GM19463 (cell line): ENCODE results near the gene TNFRSF14.
"Not testable (repeated sequence)": the region's sequence is repeated elsewhere in the genome, so short reads cannot be mapped to it uniquely, and the experiment has no call there.

Source experiments
- ATAC-seq: cut with Tn5 transposase; IDR thresholded peaks from one replicate; pipeline ENCODE4 v1.9.1; 2021; ENCODE audit warnings: mild to moderate bottlenecking, moderate library complexity; ENCODE audit not compliant: unreplicated experiment

TNFRSF14 gene

DNA sequence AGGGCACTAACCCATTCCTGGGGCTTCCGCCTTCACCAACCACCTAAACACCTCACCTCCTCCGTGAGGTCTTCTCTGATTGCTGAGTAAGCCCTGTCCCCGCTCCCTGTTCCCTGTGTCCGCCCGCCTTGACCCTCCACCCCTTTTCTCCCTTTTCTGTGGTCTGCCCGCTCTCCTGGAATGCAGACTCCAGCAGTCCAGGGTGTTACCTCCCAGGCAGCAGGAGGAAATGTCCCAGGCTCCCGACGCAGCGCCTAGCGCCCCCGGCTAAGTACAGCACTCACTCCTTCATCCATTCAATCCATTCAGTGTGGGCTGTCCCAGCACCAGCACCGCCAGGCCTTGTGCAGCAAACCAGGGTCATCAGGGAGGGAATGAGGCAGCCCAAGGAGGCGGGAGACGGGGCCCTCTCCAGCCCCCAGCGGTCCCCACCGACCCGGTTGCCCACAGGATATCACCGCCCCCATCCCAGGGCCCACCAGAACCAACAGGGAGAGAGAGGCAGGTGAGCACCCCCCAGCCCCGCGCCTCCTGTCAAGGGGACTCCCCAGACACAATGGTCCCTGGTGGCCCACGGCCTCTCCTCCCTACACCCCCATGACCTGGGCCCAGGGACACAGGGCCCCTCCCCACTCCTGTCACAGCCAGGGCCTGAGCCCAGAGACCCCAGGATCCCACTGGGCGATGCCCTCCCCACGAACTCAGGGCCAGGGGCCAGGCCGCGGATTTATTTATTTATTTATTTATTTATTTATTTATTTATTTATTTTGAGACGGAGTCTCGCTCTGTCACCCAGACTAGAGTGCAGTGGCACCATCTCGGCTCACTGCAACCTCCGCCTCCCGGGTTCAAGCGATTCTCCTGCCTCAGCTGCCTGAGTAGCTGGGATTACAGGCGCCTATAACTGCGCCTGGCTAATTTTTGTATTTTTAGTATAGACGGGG is 10.2 kb downstream of the TNFRSF14 start:
- no peak for ATAC-seq

DNA sequence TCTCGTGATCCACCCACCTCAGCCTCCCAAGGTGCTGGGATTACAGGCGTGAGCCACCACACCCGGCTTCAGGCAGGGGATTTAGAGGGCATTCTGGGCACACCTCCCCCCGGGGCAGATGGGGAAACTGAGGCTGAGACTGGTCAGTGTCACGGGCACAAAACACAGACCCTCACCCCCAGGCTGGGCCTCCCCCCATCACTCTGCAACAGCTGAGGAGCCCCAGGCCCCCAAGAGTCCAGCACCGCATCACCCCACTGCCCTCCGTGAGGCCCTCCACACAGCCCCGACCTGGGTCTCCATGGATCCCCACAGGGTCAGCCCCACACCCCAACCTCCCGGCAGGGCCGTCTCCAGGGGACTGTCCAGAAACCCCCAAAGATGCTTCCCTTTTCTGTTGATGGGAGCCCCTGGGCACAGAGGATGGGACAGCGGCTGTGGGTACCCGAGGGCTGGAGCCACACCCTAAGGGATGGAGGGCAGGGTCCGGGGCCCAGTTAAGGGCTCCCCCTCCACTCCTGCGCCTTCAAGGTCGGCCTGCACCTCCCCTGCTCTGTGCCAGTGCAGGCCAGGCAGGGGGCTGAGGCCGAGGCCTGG is 11.0 kb downstream of the TNFRSF14 start:
- ATAC-seq, result no peak

DNA sequence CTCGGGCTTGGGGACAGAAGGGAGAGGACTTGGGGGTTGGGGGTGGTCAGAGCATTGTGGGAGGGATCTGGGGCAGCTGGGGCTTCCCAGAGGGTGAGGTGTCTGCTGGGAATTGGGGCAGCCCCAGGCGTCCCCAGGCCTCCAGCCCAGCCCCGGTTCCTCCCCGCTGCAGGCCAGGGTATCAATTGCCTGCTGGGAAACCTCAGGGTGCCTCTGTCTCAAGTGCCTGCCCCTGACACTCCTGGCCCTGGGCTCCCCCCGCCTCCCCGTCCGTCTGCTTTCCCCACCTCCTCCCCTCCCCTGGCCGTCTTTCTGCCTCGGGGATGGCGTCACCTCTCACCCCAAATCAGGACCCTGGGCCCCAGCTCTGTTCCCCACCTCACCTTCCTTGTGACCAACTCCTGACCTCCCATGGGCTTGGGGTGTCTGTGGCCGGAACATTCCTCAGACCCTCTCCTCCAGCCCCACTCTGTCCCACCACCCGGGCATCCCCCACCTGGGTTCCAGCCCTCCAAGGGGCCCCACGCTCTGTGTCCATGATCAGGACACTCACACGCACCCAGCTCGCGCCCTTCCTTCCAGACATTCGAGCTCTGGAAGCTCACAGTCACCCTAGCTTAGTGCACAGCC is 12.1 kb downstream of the TNFRSF14 start:
- ATAC-seq, result not testable (repeated sequence)

DNA sequence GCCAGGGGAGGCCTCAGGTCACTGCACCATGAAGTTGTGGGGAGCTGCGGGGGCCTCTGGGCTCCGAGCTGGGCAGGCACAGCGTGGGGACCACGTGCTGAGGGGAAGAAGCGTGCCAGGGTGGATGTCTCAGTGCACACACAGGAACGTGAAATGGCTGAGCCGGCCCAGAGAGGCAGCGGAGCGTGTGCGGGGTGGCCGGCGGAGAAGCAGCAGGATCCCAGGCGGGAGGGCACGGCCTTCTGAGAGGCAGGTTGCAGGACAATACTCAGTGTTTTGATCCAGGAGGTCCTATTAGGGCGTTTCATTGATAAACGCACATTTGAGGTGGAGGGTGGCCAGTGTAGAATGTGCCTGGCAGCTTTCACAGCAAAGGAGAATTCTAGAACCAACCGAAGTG is 12.9 kb downstream of the TNFRSF14 start:
- ATAC-seq, result no peak

DNA sequence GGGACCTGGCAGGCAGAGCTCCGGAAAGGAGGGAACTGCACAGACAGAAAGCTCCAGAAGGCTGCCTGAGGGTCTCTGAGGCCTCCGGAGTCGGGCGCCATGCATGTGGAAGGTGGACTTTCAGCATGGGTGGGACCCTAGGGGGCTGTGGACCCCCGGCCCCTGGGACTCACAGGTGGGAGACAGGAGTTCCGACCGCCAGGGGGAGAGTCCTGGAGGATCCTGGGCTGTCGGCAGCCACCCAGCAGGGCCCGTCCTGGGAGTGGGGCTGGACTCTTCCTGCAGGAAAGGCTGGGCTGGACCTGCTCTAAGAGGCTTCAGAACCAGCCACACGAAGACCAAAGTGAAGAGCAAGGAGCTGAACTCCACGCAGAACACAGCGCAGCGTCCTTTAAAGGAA is 13.5 kb downstream of the TNFRSF14 start:
- not testable (repeated sequence) for ATAC-seq

DNA sequence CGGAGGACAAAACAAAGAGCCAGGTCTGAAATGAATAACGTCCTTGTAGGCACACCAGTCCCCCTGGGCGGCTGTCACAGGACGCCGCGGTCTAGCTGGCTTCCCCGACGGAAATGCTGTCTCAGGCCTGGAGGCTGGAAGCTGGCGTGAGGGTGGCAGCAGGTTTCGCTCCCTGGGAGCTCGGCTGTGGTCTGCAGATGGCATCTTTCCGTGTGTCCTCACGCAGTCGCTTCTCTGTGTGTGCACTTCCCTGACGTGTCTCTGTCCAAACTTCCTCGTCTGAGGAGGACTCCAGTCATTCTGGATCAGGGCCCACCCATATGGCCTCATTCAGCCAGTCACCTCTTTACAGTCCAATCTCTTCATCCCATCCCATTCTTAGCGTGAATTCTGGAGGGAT is 14.2 kb downstream of the TNFRSF14 start:
- no peak for ATAC-seq

DNA sequence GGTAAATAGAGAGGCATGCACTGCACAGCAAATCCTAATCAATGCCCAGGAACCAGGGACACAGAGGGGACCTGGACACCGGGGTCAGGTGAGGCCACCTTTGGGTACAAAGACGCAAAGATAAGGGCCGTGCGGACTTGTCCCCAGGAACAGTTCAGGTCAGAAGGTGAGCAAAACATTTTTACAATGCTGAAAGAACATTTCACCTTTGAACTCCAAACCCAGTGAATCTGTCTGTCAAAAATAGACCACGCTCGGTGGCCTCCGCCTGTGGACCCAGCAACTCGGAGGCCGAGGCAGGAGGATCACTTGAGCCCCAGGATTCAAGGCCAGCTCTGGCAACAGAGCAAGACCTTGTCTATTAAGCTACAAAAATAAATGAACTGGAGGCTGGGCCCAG is 15.2 kb downstream of the TNFRSF14 start:
- no peak for ATAC-seq

DNA sequence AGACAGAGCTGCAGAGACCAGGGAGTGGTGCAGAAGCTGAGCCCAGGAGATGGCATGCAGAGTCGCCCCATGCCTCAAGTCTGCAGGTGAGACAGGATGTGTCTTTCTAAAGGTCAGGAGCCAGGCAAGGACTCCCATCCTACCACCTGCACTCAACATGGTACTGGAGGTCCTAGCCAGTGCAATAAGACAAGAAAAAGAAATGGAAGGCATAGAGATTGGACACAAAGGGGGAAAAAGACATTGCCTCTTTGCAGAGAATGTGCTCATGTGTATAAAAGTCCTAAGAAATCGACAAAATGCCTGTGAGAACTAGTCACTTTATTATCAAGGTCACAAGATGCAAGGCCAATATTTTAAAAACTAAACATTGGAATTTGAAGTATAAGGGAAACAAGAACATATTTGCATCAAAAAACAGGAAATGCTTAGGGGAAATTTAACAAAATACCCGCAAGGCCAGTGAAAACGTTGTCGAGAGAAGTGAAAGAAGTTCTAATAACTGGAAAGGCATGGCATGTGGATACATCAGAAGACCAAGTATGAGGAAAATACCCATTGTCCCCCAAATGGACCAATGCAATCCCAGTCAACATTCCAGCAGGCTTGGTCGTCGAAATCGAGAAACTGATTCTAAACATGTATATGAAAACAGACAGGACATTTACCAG is 17.2 kb downstream of the TNFRSF14 start:
- no peak for ATAC-seq

DNA sequence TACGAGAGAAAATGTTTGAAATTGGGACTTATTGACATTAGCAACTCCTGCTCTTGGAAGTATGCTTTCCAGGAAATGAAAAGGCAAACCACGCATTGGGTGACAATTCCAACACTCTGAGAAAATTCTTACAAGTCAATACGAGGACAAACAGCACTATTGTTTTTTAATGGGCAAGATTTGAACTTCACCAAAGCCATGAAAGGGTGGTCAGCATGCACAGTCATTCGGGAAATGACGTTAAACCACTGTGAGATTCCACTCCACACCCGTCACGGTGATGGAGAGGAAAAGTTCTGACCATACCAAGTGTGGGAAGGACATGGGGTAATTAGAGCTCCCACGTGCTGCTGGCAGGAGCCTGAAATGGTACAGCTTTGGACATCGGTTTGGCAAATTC is 18.2 kb downstream of the TNFRSF14 start:
- no peak for ATAC-seq

DNA sequence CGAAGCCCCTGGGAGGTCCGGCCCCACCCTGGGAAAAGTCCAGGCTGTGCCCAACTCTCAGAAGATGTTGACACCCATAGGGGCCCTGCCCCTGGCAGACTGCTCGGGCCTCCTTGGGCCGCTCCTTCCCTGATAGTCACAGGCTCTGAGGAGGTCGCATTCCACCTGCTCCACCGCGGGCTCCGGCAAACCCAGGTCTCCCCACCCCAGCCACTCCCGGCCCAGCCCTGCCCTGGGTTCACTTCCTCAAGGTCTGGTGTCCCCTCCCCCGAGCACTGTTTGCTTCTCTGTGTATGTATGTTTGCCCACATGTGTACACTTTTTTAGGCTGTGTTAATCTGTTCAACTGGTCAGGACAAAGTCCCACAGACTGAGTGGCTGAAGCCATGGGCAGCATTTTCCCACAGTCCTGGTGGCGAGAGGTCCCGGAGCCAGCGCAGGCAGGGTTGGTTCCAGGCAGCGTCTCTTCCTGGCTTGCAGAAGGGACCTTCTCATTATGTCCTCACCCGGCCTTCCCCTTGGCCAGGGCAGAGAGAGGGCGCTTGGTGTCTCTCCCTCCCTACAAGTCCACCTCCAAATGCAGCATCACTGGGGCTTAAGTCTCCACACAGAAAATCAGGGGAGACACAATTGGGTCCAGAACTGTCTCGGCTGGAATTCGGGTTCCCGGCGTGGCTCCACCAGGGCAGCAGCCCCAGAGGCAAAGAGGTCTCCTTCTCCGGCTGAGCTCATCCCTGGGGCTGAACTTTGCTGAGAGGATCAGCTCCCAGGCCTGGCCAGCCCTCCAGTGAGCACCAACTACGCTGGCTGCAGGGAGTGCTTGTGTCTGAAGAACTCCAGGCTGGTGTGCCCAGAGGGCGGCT is 19.9 kb downstream of the TNFRSF14 start:
- no peak for ATAC-seq

DNA sequence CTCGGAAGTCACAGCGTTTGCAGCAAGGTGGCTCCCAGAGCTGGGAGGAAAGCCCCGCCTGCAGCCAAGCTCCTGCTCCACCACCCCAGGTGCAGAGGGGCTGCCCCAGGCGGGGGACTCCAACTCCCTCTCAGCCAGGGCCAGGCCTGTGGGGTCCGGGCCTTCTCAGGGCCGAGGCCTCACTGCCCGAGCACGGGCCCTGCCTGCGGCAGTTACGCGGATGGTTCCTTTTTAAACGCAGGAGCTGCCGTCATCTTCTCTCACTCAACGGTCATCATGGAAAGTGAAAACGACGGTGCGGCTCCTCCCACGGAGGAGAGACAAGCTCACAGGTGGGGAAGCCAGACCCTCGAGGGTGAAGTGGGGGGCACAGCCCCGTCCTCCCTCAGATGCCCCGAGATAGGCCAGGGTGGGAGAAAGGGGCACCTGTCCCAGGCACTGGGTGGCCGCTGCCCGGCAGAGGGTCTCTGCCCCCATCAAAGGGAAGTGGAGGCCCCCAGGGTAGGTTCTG is 21.4 kb downstream of the TNFRSF14 start:
- ATAC-seq, result peak; percentile 22

DNA sequence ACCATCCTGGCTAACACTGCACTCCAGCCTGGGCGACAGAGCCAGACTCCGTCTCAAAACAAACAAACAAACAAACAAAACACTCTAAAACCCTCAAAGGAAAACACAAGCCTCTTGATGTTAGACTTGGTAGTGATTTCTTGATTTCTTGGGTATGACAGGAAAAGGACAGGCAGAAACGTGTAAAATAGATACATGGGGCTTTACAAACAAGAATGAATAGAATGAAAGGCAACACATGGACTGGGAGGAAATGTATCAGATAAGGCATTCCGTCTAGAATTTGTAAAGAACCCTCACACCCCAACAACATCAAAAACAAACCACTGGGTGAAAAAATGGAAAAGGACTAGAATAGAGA is 22.6 kb downstream of the TNFRSF14 start:
- no peak for ATAC-seq

DNA sequence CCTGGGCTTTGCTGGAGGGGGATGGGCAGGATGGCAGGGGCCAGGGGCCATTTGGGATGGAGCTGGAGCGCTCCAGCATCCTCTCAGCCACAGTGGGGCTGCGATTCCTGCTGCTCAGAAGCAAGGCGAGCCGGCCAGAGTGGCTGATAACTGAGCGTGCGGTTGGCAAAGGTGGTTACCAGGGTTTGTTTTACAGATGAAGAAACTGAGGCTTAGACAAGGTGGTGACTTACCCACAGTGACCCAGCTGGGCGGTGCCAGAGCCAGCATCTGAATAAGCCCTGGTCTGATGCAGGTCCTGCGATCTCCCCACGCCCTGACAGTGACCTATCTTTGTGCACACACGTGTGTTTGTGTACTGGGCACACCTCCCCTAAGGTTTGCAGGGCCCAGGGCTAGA is 24.5 kb downstream of the TNFRSF14 start:
- ATAC-seq, result no peak

DNA sequence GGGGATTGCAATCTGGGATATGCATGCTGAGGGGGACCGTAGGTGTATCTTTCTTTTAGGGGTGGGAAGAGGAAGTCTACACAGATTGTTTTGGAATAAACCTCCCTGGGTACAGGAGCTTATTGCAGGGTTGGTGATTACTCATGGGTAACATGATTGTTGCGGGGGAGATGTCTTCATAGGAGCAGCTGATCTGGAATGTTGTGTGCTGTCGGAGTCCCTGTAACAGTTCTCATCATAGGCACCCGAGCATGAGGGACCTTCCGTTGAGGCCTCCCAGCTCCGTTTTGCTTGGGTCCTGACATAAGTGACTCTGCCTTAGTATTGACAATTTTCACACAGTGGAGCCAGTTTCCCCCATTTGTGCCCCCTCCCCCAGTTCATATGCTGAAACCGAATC is 26.2 kb downstream of the TNFRSF14 start:
- ATAC-seq, result no peak

DNA sequence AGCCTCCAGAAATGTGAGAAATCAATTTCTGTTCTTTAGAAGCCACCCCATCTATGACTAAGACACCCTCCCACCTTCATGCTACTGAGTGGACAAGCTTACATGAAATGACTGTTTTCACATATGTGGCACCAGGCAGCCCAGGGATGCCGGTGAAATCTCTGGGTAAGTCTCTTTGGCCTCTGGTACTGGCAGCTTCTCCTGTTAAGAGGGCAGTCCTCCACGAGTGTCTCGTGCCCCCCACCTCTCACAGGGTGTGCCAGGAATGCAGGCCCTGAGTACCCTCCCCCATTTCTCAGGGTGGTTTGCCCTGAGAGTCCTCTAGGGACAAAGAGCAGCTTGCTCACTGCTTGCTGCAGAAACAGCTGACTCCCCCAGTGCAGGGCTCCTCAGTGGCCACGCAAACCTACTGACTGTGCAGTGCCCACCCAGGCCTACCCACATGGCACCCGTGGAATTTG is 27.2 kb downstream of the TNFRSF14 start:
- no peak for ATAC-seq

DNA sequence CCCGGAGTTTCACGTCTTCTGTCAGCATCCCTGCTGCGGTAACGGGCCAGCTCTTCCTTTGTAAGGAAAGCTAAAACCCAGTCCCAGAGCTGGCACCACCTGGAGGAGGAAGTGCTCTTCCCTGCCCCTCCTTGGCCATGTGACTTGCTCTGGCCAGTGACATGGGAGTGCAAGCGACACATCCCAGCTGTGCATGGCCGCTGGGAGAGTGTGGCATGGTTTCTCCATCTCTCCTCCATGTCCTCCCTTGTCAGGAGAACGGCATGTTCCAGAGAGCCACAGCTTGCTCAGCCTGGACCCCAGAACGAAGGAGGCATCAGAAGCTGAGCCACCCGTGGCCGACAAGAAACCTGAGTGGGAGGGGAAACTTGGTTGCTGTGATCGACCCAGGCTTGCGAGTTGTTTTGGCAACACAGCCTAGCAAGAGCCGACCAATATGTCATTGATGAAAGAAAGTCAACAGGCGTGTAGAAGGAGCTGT is 27.7 kb downstream of the TNFRSF14 start:
- ATAC-seq, result no peak

DNA sequence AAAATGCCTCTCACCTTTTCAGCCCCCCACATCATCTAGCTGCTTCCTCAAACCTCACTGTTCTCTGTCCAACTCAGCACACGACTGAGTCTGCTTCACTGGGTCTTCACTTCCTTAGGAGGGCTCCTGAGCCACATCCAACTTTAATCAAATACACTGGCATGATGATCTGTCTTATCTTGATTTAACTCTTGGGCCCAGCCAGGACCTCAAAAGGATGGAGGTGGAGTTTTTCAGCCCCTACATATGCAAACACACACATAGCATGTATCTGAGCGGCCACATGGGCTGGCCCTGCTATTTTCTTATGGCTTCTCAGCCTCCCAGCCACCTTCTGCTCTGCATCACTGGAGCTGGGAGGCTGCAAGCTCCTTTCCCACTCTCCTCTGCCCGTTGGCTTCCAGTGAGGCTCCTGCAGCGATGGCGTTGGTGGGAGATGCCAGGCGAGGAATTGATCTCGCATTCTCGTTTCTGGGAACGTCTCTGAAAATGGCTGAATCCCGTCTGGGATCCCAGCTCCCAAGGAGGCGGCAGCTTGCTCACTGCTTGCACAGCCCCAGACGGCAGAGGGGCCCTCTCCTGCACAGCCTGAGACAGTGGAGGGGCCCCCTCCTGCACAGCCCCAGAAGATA is 28.6 kb downstream of the TNFRSF14 start:
- ATAC-seq, result no peak

DNA sequence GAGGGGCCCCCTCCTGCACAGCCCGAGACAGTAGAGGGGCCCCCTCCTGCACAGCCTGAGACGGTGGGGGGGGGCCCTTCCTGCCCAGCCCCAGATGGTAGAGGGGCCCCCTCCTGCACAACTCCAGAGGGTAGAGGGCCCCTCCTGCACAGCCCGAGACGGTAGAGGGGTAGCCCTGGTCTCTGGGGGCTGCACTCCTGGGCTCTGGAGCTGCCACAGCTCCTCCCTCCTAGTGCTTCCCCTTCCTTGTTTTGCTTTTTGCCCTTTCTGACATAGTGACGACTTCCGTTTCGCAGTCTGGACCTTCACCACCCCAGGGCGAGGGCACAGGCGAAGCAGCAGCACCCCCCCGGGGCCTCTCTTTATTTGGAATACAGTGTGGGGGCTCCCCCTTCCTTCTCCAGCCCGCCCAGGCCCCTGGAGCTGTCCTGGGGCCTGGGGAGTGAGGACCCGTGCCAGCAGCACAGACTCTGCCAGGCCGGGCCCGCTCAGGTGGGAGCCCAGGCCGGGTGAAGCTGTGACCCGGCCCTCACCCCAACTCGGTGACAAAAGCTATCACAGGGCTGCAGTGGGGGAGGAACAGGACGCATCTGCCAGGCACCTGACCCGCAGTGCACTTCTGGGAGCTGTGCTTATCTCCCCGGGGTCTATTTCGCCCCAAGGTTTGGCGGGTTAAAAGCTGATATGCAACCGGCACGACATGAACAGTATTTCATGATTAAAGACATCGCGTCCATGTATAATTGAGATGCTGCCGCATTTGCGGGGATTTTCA is 29.3 kb downstream of the TNFRSF14 start:
- peak; percentile 34 for ATAC-seq
